ENCODE results near the gene MRPL30.

Gene MRPL30

GRCh38 chr2:99166218-99166617 lies 14.8 kb upstream of the MRPL30 start:
- no peak overlapping the region for H3K27ac ChIP-seq
- no peak for TF ChIP-seq ZFX (IDR thresholded peaks at IDR 0.05)
- no peak for TF ChIP-seq CTCF (conservative IDR thresholded peaks at IDR 0.05)

GRCh38 chr2:99169534-99169933 lies 11.4 kb upstream of the MRPL30 start:
- no peak for TF ChIP-seq ZFX (IDR thresholded peaks at IDR 0.05)
- TF ChIP-seq CTCF (conservative IDR thresholded peaks at IDR 0.05) = no peak
- H3K27ac ChIP-seq = no peak overlapping the region

GRCh38 chr2:99171377-99172140 lies 9.4 kb upstream of the MRPL30 start:
- TF ChIP-seq ZFX (IDR thresholded peaks at IDR 0.05) (no peak), CTCF (conservative IDR thresholded peaks at IDR 0.05) (no peak)
- H3K27ac ChIP-seq = no peak overlapping the region

GRCh38 chr2:99181624-99182000 lies 628 bp downstream of the MRPL30 start:
- H3K27ac ChIP-seq = peak overlapping the region; percentile 77

GRCh38 chr2:99183025-99183424 lies 2.0 kb downstream of the MRPL30 start:
- peak overlapping the region; percentile 71 for H3K27ac ChIP-seq
- TF ChIP-seq CTCF (conservative IDR thresholded peaks at IDR 0.05) = no peak
- TF ChIP-seq ZFX (IDR thresholded peaks at IDR 0.05) = no peak

More at GRCh38 chr2:99181624-99182000, 628 bp downstream of the MRPL30 start:
- TF ChIP-seq CTCF (conservative IDR thresholded peaks at IDR 0.05) = no peak
- TF ChIP-seq ZFX (IDR thresholded peaks at IDR 0.05) = no peak

- TF ChIP-seq ZFX (IDR thresholded peaks at IDR 0.05) = no peak
- no peak for TF ChIP-seq CTCF (conservative IDR thresholded peaks at IDR 0.05)
- H3K27ac ChIP-seq = no peak overlapping the region
These were observed 3.8 kb downstream of the MRPL30 start for GRCh38 chr2:99184811-99185210.

- no peak overlapping the region for H3K27ac ChIP-seq
- TF ChIP-seq CTCF (conservative IDR thresholded peaks at IDR 0.05) (no peak), ZFX (IDR thresholded peaks at IDR 0.05) (no peak)
These were observed 6.0 kb downstream of the MRPL30 start for GRCh38 chr2:99187011-99187410.
